ENCODE data around the gene MIOX.

DNA sequence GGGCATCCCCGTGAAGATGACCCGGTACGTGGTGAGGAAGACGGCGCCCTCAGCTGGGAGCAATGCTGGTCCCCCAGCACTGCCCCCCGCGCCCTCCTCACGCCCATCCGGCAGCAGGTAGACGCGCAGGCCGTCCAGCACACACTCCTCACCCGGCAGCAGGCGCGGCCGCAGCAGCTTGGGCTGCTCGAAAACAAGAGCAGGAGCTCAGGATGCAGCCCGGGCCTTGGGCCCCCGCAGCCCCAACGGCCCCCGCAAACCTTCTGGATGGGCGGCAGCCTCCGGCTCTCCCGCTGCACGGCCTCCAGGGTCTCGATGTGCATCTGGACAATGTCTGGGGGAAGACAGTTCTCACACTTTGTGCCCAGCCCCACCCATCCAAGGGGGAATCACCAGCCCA lies 25.1 kb upstream of the MIOX start:
- TF ChIP-seq POLR2A (IDR thresholded peaks at IDR 0.05), result no peak
- TF ChIP-seq, protein P1, sequence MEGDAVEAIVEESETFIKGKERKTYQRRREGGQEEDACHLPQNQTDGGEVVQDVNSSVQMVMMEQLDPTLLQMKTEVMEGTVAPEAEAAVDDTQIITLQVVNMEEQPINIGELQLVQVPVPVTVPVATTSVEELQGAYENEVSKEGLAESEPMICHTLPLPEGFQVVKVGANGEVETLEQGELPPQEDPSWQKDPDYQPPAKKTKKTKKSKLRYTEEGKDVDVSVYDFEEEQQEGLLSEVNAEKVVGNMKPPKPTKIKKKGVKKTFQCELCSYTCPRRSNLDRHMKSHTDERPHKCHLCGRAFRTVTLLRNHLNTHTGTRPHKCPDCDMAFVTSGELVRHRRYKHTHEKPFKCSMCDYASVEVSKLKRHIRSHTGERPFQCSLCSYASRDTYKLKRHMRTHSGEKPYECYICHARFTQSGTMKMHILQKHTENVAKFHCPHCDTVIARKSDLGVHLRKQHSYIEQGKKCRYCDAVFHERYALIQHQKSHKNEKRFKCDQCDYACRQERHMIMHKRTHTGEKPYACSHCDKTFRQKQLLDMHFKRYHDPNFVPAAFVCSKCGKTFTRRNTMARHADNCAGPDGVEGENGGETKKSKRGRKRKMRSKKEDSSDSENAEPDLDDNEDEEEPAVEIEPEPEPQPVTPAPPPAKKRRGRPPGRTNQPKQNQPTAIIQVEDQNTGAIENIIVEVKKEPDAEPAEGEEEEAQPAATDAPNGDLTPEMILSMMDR (IDR thresholded peaks at IDR 0.05 in 8 of 11, conservative IDR thresholded peaks at IDR 0.05 in 3 of 11), result no peak
- no peak for TF ChIP-seq POLR2AphosphoS5 (IDR thresholded peaks at IDR 0.05)
